Activated T-cell treated with anti-CD3 and anti-CD28 coated beads, Interleukin-2, amount 50 U/mL, for 4 hours (primary cell): ENCODE measurements around the gene ZNF546. TPM values are rescaled to one million over a fixed set of nuclear protein-coding genes. Genes with fewer than 3 reads are reported as not detected.

ENCODE experiments used
- ATAC-seq, 2 donors: fragments of 200-7000 bp; cut with Tn5 transposase; one replicate each; pipeline ENCODE4 v1.10.0; 2021
- DNase-seq: peaks from one replicate; pipeline ENCODE4 v3.0.0-alpha.2; 2020
- H3K27me3 Mint-ChIP-seq: one replicate; pipeline ENCODE4 v1.8.0; 2021; ENCODE audit warnings: low read depth, mixed read lengths
- H3K36me3 Mint-ChIP-seq: one replicate; pipeline ENCODE4 v1.8.0; 2022; ENCODE audit warnings: mixed read lengths; ENCODE audit not compliant: insufficient read depth
- H3K4me1 Mint-ChIP-seq: one replicate; pipeline ENCODE4 v1.8.0; 2021; ENCODE audit warnings: low read depth, mixed read lengths
- H3K4me3 Mint-ChIP-seq: one replicate; pipeline ENCODE4 v1.8.0; 2021; ENCODE audit warnings: mild to moderate bottlenecking, moderate library complexity, mixed read lengths
- H3K9me3 Mint-ChIP-seq: one replicate; pipeline ENCODE4 v1.8.0; 2021; ENCODE audit warnings: mixed read lengths
- total RNA-seq, 3 donors: library from RNA; stranded (reverse); gene quantifications; one replicate each; pipeline ENCODE4 v1.2.1, GENCODE V29; 2021

ZNF546 gene
- total RNA-seq, 3 donors from 2014 or later = 2.2 to 2.8 (median 2.6) TPM

GRCh38 chr19:40055049-40055448, 58.2 kb downstream of the ZNF546 start:
- peak overlapping the region; percentile 99 for H3K4me3 Mint-ChIP-seq
- peaks cover 4% of the 10 kb centered on the region for H3K27me3 Mint-ChIP-seq
- peaks cover 48% of the 10 kb centered on the region for H3K4me1 Mint-ChIP-seq
- ATAC-seq = no peak
- peaks cover 29% of the 10 kb centered on the region for H3K36me3 Mint-ChIP-seq
- peaks cover 22% of the 10 kb centered on the region for H3K9me3 Mint-ChIP-seq
- no peak for DNase-seq

- Mint-ChIP-seq H3K36me3 (peaks cover 23% of the 10 kb centered on the region), H3K4me3 (peak within 1 kb of the TSS; percentile 99), H3K4me1 (peaks cover 48% of the 10 kb centered on the region), H3K27me3 (peaks cover 4% of the 10 kb centered on the region), H3K9me3 (peaks cover 26% of the 10 kb centered on the region)
- DNase-seq (peak; percentile 50), ATAC-seq (peak; percentile 96 to 97)
These were observed 59.1 kb downstream of the ZNF546 start, which contains the start of gene ZNF780B for GRCh38 chr19:40055832-40056504. Gene ZNF780B, minus strand, starts transcription at chr19:40056231. Its CDS starts 5,899 bp downstream, at chr19:40050332.

- no peak for ATAC-seq
- peaks cover 4% of the 10 kb centered on the region for H3K27me3 Mint-ChIP-seq
These were observed 59.6 kb downstream of the ZNF546 start for GRCh38 chr19:40056505-40056904.

GRCh38 chr19:40057166-40057565, 60.3 kb downstream of the ZNF546 start:
- H3K4me3 Mint-ChIP-seq = peak overlapping the region; percentile 99
- peaks cover 31% of the 10 kb centered on the region for H3K9me3 Mint-ChIP-seq
- ATAC-seq (no peak), DNase-seq (no peak)
- H3K27me3 Mint-ChIP-seq = peaks cover 4% of the 10 kb centered on the region
- H3K4me1 Mint-ChIP-seq = peaks cover 43% of the 10 kb centered on the region
- H3K36me3 Mint-ChIP-seq = peaks cover 21% of the 10 kb centered on the region

More at GRCh38 chr19:40056505-40056904, 59.6 kb downstream of the ZNF546 start:
- H3K36me3 Mint-ChIP-seq = peaks cover 22% of the 10 kb centered on the region
- H3K4me1 Mint-ChIP-seq = peaks cover 46% of the 10 kb centered on the region
- peaks cover 28% of the 10 kb centered on the region for H3K9me3 Mint-ChIP-seq
- no peak for DNase-seq
- H3K4me3 Mint-ChIP-seq = peak overlapping the region; percentile 99

GRCh38 chr19:40059624-40060023, 62.8 kb downstream of the ZNF546 start:
- H3K9me3 Mint-ChIP-seq = peaks cover 35% of the 10 kb centered on the region
- H3K4me3 Mint-ChIP-seq = no peak overlapping the region
- ATAC-seq = no peak
- no peak for DNase-seq
- peaks cover 4% of the 10 kb centered on the region for H3K36me3 Mint-ChIP-seq
- peaks cover 4% of the 10 kb centered on the region for H3K27me3 Mint-ChIP-seq
- peaks cover 18% of the 10 kb centered on the region for H3K4me1 Mint-ChIP-seq

- H3K9me3 Mint-ChIP-seq = peaks cover 28% of the 10 kb centered on the region
- no peaks in the 10 kb centered on the region for H3K27me3 Mint-ChIP-seq
- DNase-seq (no peak), ATAC-seq (no peak)
- H3K4me3 Mint-ChIP-seq = no peak overlapping the region
- no peaks in the 10 kb centered on the region for H3K4me1 Mint-ChIP-seq
- peaks cover 35% of the 10 kb centered on the region for H3K36me3 Mint-ChIP-seq
These were observed 73.2 kb downstream of the ZNF546 start for GRCh38 chr19:40070058-40070457.

Other genes starting within 250 kb of the ZNF546 start
- not detected for gene LEUTX, start 218.2 kb upstream of the ZNF546 start, total RNA-seq
- 1 to 10 TPM; 2.8 to 3.2 (median 2.8) TPM for gene DYRK1B, start 162.9 kb upstream of the ZNF546 start, total RNA-seq
- gene FBL, start 150.7 kb upstream of the ZNF546 start, total RNA-seq = 100 to 1,000 TPM; 738 to 880 (median 839) TPM
- 1 to 10 TPM; 1.7 to 3.0 (median 2.5) TPM for gene FCGBP, start 62.4 kb upstream of the ZNF546 start, total RNA-seq
- gene PSMC4, start 25.9 kb upstream of the ZNF546 start, total RNA-seq = 100 to 1,000 TPM; 279 to 293 (median 280) TPM
- gene ZNF780B, start 59.2 kb downstream of the ZNF546 start, total RNA-seq = 10 to 100 TPM; 15.2 to 17.8 (median 17.0) TPM
- 10 to 100 TPM; 14.3 to 15.4 (median 14.4) TPM for gene ZNF780A, start 93.9 kb downstream of the ZNF546 start, total RNA-seq
- 10 to 100 TPM; 15.8 to 18.8 (median 16.4) TPM for gene MAP3K10, start 194.4 kb downstream of the ZNF546 start, total RNA-seq
- not detected for gene TTC9B, start 221.3 kb downstream of the ZNF546 start, total RNA-seq
- under 1 TPM in 2 of 3 donors, not detected in 1; 0.32 to 0.43 TPM for gene CCNP, start 229.6 kb downstream of the ZNF546 start, total RNA-seq